ENCODE results near the gene PHKG1.
"Not testable (repeated sequence)": the region's sequence is repeated elsewhere in the genome, so short reads cannot be mapped to it uniquely, and the experiment has no call there.

PHKG1 gene

GRCh38 chr7:56063882-56064625 lies 28.7 kb downstream of the PHKG1 start, which contains the start of gene SUMF2:
Gene SUMF2 (plus strand): TSS chr7:56064286. CDS start chr7:56064312, 26 bp downstream.
- H3K4me1 Mint-ChIP-seq = peaks cover 35% of the 10 kb centered on the region
- ATAC-seq = peak; percentile 96
- H3K27ac Mint-ChIP-seq = peak within 1 kb of the TSS; percentile 92
- peaks cover 52% of the 10 kb centered on the region for H3K36me3 Mint-ChIP-seq
- H3K9me3 Mint-ChIP-seq = no peaks in the 10 kb centered on the region
- H3K27me3 Mint-ChIP-seq = no peaks in the 10 kb centered on the region
- H3K4me3 Mint-ChIP-seq = peak within 1 kb of the TSS; percentile 96

DNA sequence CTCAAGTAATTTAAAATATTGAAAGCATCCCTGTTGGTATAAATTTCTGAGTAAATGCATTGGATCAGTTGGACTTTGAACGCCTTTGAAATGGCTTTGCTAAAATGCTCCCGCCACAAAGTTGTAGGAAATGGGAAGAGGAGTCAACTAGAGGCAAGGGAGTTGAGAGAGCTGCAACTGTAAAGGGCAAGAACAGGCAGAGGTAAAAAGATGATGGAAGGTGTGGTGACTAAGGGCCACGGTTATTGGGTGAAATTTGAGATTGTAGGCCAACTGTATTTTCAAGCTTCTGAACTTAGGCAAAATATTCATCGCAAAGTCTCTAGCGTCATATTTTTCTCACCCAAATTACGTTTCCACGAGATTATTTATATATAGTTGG lies 29.3 kb downstream of the PHKG1 start:
- no peaks in the 10 kb centered on the region for H3K9me3 Mint-ChIP-seq
- H3K27me3 Mint-ChIP-seq = no peaks in the 10 kb centered on the region
- H3K4me1 Mint-ChIP-seq = peaks cover 35% of the 10 kb centered on the region
- ATAC-seq = no peak
- peak overlapping the region; percentile 96 for H3K4me3 Mint-ChIP-seq
- peak overlapping the region; percentile 92 for H3K27ac Mint-ChIP-seq
- H3K36me3 Mint-ChIP-seq = peaks cover 54% of the 10 kb centered on the region

GRCh38 chr7:56062382-56062781 lies 30.4 kb downstream of the PHKG1 start:
- Mint-ChIP-seq H3K27ac (peak overlapping the region; percentile 44), H3K9me3 (no peaks in the 10 kb centered on the region), H3K27me3 (no peaks in the 10 kb centered on the region), H3K4me1 (peaks cover 40% of the 10 kb centered on the region), H3K4me3 (no peak overlapping the region), H3K36me3 (peaks cover 64% of the 10 kb centered on the region)
- ATAC-seq = no peak

- Mint-ChIP-seq H3K4me1 (peaks cover 37% of the 10 kb centered on the region), H3K4me3 (no peak overlapping the region), H3K9me3 (no peaks in the 10 kb centered on the region), H3K27ac (no peak overlapping the region), H3K36me3 (peaks cover 38% of the 10 kb centered on the region), H3K27me3 (no peaks in the 10 kb centered on the region)
- ATAC-seq = no peak
These were observed 38.8 kb downstream of the PHKG1 start for GRCh38 chr7:56053993-56054392.

GRCh38 chr7:56053379-56053778 lies 39.4 kb downstream of the PHKG1 start:
- Mint-ChIP-seq H3K9me3 (no peaks in the 10 kb centered on the region), H3K27ac (no peak overlapping the region), H3K36me3 (peaks cover 36% of the 10 kb centered on the region), H3K4me3 (no peak overlapping the region), H3K4me1 (peaks cover 37% of the 10 kb centered on the region), H3K27me3 (no peaks in the 10 kb centered on the region)
- no peak for ATAC-seq

- no peaks in the 10 kb centered on the region for H3K9me3 Mint-ChIP-seq
These were observed 41.2 kb downstream of the PHKG1 start, which contains the start of the genes CCT6A and PSPH for GRCh38 chr7:56051339-56052191. Gene CCT6A (plus strand): TSS chr7:56051765. CDS start chr7:56051849, 84 bp downstream. Gene PSPH (minus strand): TSS chr7:56051444. CDS start chr7:56021212, 30,232 bp downstream.

DNA sequence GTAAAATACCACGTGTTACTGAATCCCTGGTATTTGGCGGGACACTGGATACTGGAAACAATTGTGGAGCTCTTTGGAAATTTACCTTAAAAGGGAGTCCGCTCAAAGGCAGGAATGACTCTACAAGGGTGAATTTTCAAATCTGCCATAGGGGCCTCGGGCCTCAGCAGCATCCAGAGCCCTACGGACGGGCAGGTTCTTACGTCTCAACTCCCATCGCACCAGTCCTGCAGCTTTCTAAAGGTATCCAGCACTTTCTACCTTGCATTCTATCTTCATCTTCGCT lies 41.8 kb downstream of the PHKG1 start:
- Mint-ChIP-seq H3K4me1 (peaks cover 33% of the 10 kb centered on the region), H3K36me3 (peaks cover 14% of the 10 kb centered on the region), H3K9me3 (no peaks in the 10 kb centered on the region), H3K27ac (peak overlapping the region; percentile 91), H3K4me3 (peak overlapping the region; percentile 87), H3K27me3 (no peaks in the 10 kb centered on the region)
- ATAC-seq = no peak

More at GRCh38 chr7:56051339-56052191, 41.2 kb downstream of the PHKG1 start, which contains the start of the genes CCT6A and PSPH:
- Mint-ChIP-seq H3K4me1 (peaks cover 33% of the 10 kb centered on the region), H3K27me3 (no peaks in the 10 kb centered on the region), H3K4me3 (peak within 1 kb of the TSS; percentile 87), H3K27ac (peak within 1 kb of the TSS; percentile 91), H3K36me3 (peaks cover 20% of the 10 kb centered on the region)
- peak; percentile 98 for ATAC-seq

GRCh38 chr7:56048763-56049162 lies 44.0 kb downstream of the PHKG1 start:
- ATAC-seq = not testable (repeated sequence)
- H3K4me1 Mint-ChIP-seq = peaks cover 20% of the 10 kb centered on the region

GRCh38 chr7:56048245-56048644 lies 44.5 kb downstream of the PHKG1 start:
- no peaks in the 10 kb centered on the region for H3K36me3 Mint-ChIP-seq
- H3K4me1 Mint-ChIP-seq = peaks cover 15% of the 10 kb centered on the region
- no peaks in the 10 kb centered on the region for H3K27me3 Mint-ChIP-seq
- no peak overlapping the region for H3K4me3 Mint-ChIP-seq
- no peak for ATAC-seq
- no peak overlapping the region for H3K27ac Mint-ChIP-seq
- H3K9me3 Mint-ChIP-seq = no peaks in the 10 kb centered on the region

More at GRCh38 chr7:56048763-56049162, 44.0 kb downstream of the PHKG1 start:
- not testable (repeated sequence) for H3K27ac Mint-ChIP-seq, H3K9me3 Mint-ChIP-seq, H3K27me3 Mint-ChIP-seq, H3K4me3 Mint-ChIP-seq, H3K36me3 Mint-ChIP-seq

GRCh38 chr7:56047446-56048116 lies 45.2 kb downstream of the PHKG1 start:
- H3K4me3 Mint-ChIP-seq, H3K4me1 Mint-ChIP-seq, H3K36me3 Mint-ChIP-seq, H3K9me3 Mint-ChIP-seq, H3K27ac Mint-ChIP-seq, H3K27me3 Mint-ChIP-seq, ATAC-seq: not testable (repeated sequence)

DNA sequence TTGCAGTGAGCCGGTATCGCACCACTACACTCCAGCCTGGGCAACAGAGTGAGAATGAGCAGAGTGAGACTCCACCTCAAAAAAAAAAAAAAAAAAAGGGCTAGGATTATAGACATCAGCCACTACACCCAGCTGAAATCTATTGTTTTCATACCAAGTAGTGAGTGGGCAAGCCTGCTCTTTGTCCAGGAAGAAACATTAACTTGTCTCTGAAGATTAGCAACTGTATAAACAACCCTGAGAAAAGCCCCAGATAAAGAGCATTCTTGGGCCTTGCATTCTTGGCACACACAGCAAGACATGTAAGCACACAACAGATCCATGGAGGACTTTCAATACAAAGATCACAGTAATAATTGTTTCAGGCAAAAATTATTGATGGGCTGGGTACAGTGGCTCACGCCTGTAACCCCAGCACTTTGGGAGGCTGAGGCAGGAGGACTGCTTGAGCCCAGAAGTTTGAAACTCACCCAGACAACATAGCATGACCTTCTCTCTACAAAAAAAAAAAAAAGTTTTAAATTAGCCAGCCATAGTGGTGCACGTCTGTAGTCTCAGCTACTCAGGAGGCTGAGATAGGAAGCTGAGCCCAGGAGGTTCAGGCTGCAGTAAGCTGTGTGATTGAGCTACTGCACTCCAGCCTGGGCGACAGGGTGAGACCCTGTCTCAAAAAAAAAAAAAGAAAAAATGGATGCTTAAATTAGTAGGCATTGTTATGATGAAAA lies 45.9 kb downstream of the PHKG1 start:
- Mint-ChIP-seq H3K4me1 (peaks cover 10% of the 10 kb centered on the region), H3K4me3 (no peak overlapping the region), H3K27me3 (no peaks in the 10 kb centered on the region), H3K27ac (peak overlapping the region; percentile 44), H3K36me3 (peaks cover 13% of the 10 kb centered on the region), H3K9me3 (no peaks in the 10 kb centered on the region)
- ATAC-seq = no peak

DNA sequence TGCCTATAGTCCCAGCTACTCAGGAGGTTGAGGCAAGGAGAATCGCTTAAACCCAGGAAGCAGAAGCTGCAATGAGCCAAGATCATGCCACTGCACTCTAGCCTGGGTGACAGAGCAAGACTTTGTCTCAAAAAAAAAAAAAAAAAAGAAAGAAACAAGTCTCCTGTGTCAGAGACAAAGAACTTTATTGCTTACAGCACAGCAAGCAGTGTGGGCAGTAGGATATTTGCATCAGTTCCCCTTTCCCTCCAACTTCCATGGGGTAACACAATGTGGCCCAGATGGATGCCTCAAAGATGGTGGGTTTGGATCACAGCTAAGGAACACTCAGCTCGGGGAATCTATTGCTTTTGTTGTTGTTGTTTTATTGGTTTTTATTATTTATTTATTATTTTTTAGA lies 47.0 kb downstream of the PHKG1 start:
- not testable (repeated sequence) for H3K9me3 Mint-ChIP-seq, H3K27me3 Mint-ChIP-seq, H3K4me3 Mint-ChIP-seq, H3K27ac Mint-ChIP-seq, ATAC-seq, H3K4me1 Mint-ChIP-seq
- H3K36me3 Mint-ChIP-seq = peaks cover 19% of the 10 kb centered on the region

- Mint-ChIP-seq H3K4me3 (no peak overlapping the region), H3K4me1 (no peaks in the 10 kb centered on the region), H3K9me3 (no peaks in the 10 kb centered on the region), H3K27ac (no peak overlapping the region), H3K36me3 (peaks cover 24% of the 10 kb centered on the region), H3K27me3 (no peaks in the 10 kb centered on the region)
- ATAC-seq = no peak
These were observed 52.0 kb downstream of the PHKG1 start for GRCh38 chr7:56040730-56041129.

GRCh38 chr7:56033671-56034432 lies 58.9 kb downstream of the PHKG1 start:
- H3K4me3 Mint-ChIP-seq = peak overlapping the region; percentile 73
- peak overlapping the region; percentile 28 for H3K27ac Mint-ChIP-seq
- no peaks in the 10 kb centered on the region for H3K9me3 Mint-ChIP-seq
- ATAC-seq = peak; percentile 94
- H3K4me1 Mint-ChIP-seq = no peaks in the 10 kb centered on the region
- peaks cover 18% of the 10 kb centered on the region for H3K36me3 Mint-ChIP-seq
- no peaks in the 10 kb centered on the region for H3K27me3 Mint-ChIP-seq

Data from stimulated activated memory B cell treated with anti-CD40 and anti-IgM and Interleukin-4, amounts not matched to agents 10 μg/mL and 1 μg/mL and 100 μg/mL, for 72 hours (primary cell).